HepG2 (cell line): ENCODE results near the gene JMJD8. TPM values are rescaled to one million over a fixed set of nuclear protein-coding genes. Genes with fewer than 3 reads are reported as not detected.
A peak's percentile ranks its signal among the peaks of the same experiment; 100 is the strongest.

ENCODE experiments used
- ATAC-seq: fragments of 200-7000 bp; cut with Tn5 transposase; 3 replicates; pipeline ENCODE4 v1.9.1; 2020; ENCODE audit warnings: mild to moderate bottlenecking, moderate library complexity
- BruUV-seq: library from RNA; stranded (reverse); fragments of 400-500 nt; replicated peaks from 2 replicates; lab custom pipeline; 2021; lab: Mats Ljungman, UMichigan
- CTCF ChIA-PET: fragments of 300-600 bp; formaldehyde crosslinking; extraction: SDS; loops from one replicate; lab custom pipeline; 2021; ENCODE audit warnings: low total read pairs, inconsistent platforms, low intra/inter-chr PET ratio; lab: Yijun Ruan, JAX
- POLR2A ChIA-PET: fragments of 350-600 bp; sonication (Branson Sonifier 250); formaldehyde crosslinking; loops from one replicate; lab custom pipeline; 2020; ENCODE audit warnings: antibody characterized with exemption, inconsistent platforms; lab: Yijun Ruan, JAX
- DNase-seq: peaks from one replicate; pipeline ENCODE4 v3.0.0-alpha.2; 2015; ENCODE audit warnings: low spot score
- FAIRE-seq: peaks from 3 replicates; lab custom pipeline; 2011; peaks lifted over from hg19 to GRCh38; lab: Jason Lieb, UNC
- H2AFZ ChIP-seq: one replicate; pipeline ENCODE4 v1.6.1; 2011; ENCODE audit warnings: low read length, inconsistent platforms
- H3K27ac ChIP-seq: fragments of 300-600 bp; 3 replicates; pipeline ENCODE4 v1.8.0; 2011; ENCODE audit warnings: mixed run types, mild to moderate bottlenecking, mixed read lengths, low read length, inconsistent platforms; ENCODE audit not compliant: insufficient read depth; ENCODE audit errors: extremely low read length
- H3K27me3 ChIP-seq, 2 experiments: fragments of 200-600 bp in 1 of 2; 2 replicates in 1 of 2; 3 replicates in 1 of 2; pipeline versions ENCODE4 v1.6.0 to v1.8.0; 2011; ENCODE audit warnings: low read length in 2 of 2, mild to moderate bottlenecking in 2 of 2, moderate library complexity in 2 of 2, inconsistent platforms in 1 of 2; ENCODE audit not compliant: insufficient read depth in 2 of 2, control insufficient read depth in 1 of 2
- H3K36me3 ChIP-seq, 2 experiments: fragments of 200-600 bp in 1 of 2; replicated peaks in 1 of 2; 2 replicates in 1 of 2; 3 replicates in 1 of 2; pipeline versions ENCODE4 v1.5.1 to v1.8.0; 2011; ENCODE audit warnings: low read length in 2 of 2, inconsistent platforms in 1 of 2; ENCODE audit not compliant: insufficient read depth in 2 of 2, control insufficient read depth in 1 of 2
- H3K4me1 ChIP-seq: 2 replicates; pipeline ENCODE4 v1.5.1; 2012; ENCODE audit warnings: low read length, inconsistent platforms; ENCODE audit not compliant: insufficient read depth
- H3K4me2 ChIP-seq: 2 replicates; pipeline ENCODE4 v1.6.0; 2011; ENCODE audit warnings: low read depth, low read length, inconsistent platforms
- H3K4me3 ChIP-seq, 3 experiments: fragments of 200-600 bp in 1 of 3; sonication (generic), shearing (Covaris generic) in 1 of 3; replicated peaks in 1 of 3; 2 replicates each; pipeline ENCODE4 v1.5.1; 2011 to 2016; ENCODE audit warnings: low read length in 3 of 3, inconsistent platforms in 2 of 3, low read depth in 2 of 3, mild to moderate bottlenecking in 2 of 3, control low read depth in 1 of 3, mixed read lengths in 1 of 3; ENCODE audit not compliant: insufficient read depth in 1 of 3
- H3K79me2 ChIP-seq: one replicate; pipeline ENCODE4 v1.6.1; 2011; ENCODE audit warnings: low read length, inconsistent platforms; ENCODE audit not compliant: insufficient read depth
- H3K9ac ChIP-seq: 2 replicates; pipeline ENCODE4 v1.6.0; 2011; ENCODE audit warnings: mild to moderate bottlenecking, low read depth, low read length, inconsistent platforms; ENCODE audit not compliant: insufficient read depth
- H3K9me3 ChIP-seq: 2 replicates; pipeline ENCODE4 v1.5.1; 2012; ENCODE audit warnings: mild to moderate bottlenecking, low read length
- H4K20me1 ChIP-seq: 2 replicates; pipeline ENCODE4 v1.6.0; 2011; ENCODE audit warnings: inconsistent platforms, mild to moderate bottlenecking, low read length, moderate library complexity; ENCODE audit not compliant: insufficient read depth
- AGO1 ChIP-seq: fragments of 200-400 bp; formaldehyde crosslinking; IDR thresholded peaks from 2 replicates; pipeline ENCODE4 v1.6.1; 2017; ENCODE audit warnings: mild to moderate bottlenecking, low read depth, low read length, moderate library complexity; ENCODE audit not compliant: poor library complexity, severe bottlenecking
- AGO2 ChIP-seq: fragments of 200-400 bp; formaldehyde crosslinking; optimal IDR thresholded peaks from 2 replicates; pipeline ENCODE3; 2017; ENCODE audit warnings: mild to moderate bottlenecking, low read depth, low read length, moderate library complexity
- AKAP8 ChIP-seq: sonication (generic); formaldehyde crosslinking; IDR thresholded peaks from 2 replicates; pipeline ENCODE4 v1.5.1; 2020; ENCODE audit warnings: mild to moderate bottlenecking, missing genetic modification reagents
- CTCF ChIP-seq: sonication (generic); formaldehyde crosslinking; IDR thresholded peaks from 2 replicates; pipeline ENCODE4 v1.5.0; 2020; ENCODE audit warnings: mild to moderate bottlenecking, missing genetic modification reagents, moderate library complexity
- HNF1A ChIP-seq, 2 experiments: sonication (generic) in 1 of 2; formaldehyde crosslinking in 1 of 2; IDR thresholded peaks; 2 replicates each; pipeline versions ENCODE4 v1.4.0 to v1.6.1; 2016 to 2020; ENCODE audit warnings: borderline replicate concordance in 1 of 2, low read depth in 1 of 2, mild to moderate bottlenecking in 1 of 2, missing genetic modification reagents in 1 of 2
- MAX ChIP-seq: IDR thresholded peaks from 2 replicates; pipeline ENCODE4 v1.6.1; 2012; ENCODE audit warnings: inconsistent platforms
- POLR2A ChIP-seq, 2 experiments: IDR thresholded peaks; 2 replicates each; pipeline ENCODE4 v1.6.1; 2011; ENCODE audit warnings: low read depth in 2 of 2, low read length in 2 of 2, mild to moderate bottlenecking in 1 of 2, moderate library complexity in 1 of 2; ENCODE audit not compliant: insufficient read depth in 1 of 2
- POLR2G ChIP-seq: fragments of 200-400 bp; formaldehyde crosslinking; IDR thresholded peaks from 2 replicates; pipeline ENCODE4 v1.6.1; 2018; ENCODE audit warnings: mild to moderate bottlenecking, low read depth, low read length, moderate library complexity
- RBFOX2 ChIP-seq: fragments of 200-400 bp; formaldehyde crosslinking; IDR thresholded peaks from 2 replicates; pipeline ENCODE4 v1.6.1; 2017; ENCODE audit warnings: low read depth, mild to moderate bottlenecking, low read length
- RBM22 ChIP-seq: fragments of 200-400 bp; formaldehyde crosslinking; optimal IDR thresholded peaks from 2 replicates; pipeline ENCODE3; 2017; ENCODE audit warnings: mild to moderate bottlenecking, low read length, moderate library complexity
- SRSF1 ChIP-seq: fragments of 200-400 bp; formaldehyde crosslinking; optimal IDR thresholded peaks from 2 replicates; pipeline ENCODE3; 2017; ENCODE audit warnings: mild to moderate bottlenecking, low read depth, low read length, moderate library complexity
- SUZ12 ChIP-seq: fragments of 150-350 bp; IDR thresholded peaks from 2 replicates; pipeline ENCODE4 v1.6.1; 2014; ENCODE audit warnings: low read depth, low read length
- TCF7 ChIP-seq: sonication (generic); IDR thresholded peaks from 2 replicates; pipeline ENCODE4 v1.6.1; 2016; ENCODE audit warnings: antibody characterized with exemption, low read depth
- ZNF414 ChIP-seq: sonication (generic); formaldehyde crosslinking; IDR thresholded peaks from 2 replicates; pipeline ENCODE4 v1.5.0; 2020; ENCODE audit warnings: missing genetic modification reagents
- ZNF562 ChIP-seq: sonication (generic); formaldehyde crosslinking; IDR thresholded peaks from 2 replicates; pipeline ENCODE4 v1.8.0; 2022; ENCODE audit warnings: missing genetic modification reagents, borderline replicate concordance
- ZNF761 ChIP-seq: sonication (generic); formaldehyde crosslinking; conservative IDR thresholded peaks from 2 replicates; pipeline ENCODE4 v1.4.0; 2020; ENCODE audit warnings: mild to moderate bottlenecking, missing genetic modification reagents
- WGBS: methylation state at CpG from one replicate; pipeline ENCODE4 v1.1.6; 2017; ENCODE audit warnings: low lambda C conversion rate; 5-methylcytosine and 5-hydroxymethylcytosine counted together
- in situ Hi-C: cut with HindIII; loops from 2 replicates; pipeline ENCODE4 v1.10.0; 2017; ENCODE audit warnings: low pct_unique_long_range_greater_than_20kb; ENCODE audit not compliant: extremely low pct_ligation_motif_present
- intact Hi-C: fragments of 100-400 bp; cut with micrococcal nuclease; formaldehyde crosslinking; loops from one replicate; pipeline ENCODE4 v1.10.0; 2022; ENCODE audit not compliant: unreplicated experiment
- polyA plus RNA-seq, 8 experiments: library from polyadenylated mRNA; depleted of rRNA in 3 of 8; stranded (reverse) in 7 of 8; unstranded in 1 of 8; fragments of >200 nt; fragmentation: Illumina TruSeq in 4 of 8; extraction: Trizol in 4 of 8; gene quantifications; 2 replicates each; pipeline versions ENCODE4 v1.2.1 to v1.2.3, GENCODE V29; 2011 to 2016; ENCODE audit warnings: low read depth in 4 of 8, missing spikeins in 1 of 8, mixed read lengths in 1 of 8; ENCODE audit not compliant: insufficient read depth in 1 of 8
- total RNA-seq, 5 experiments: library from RNA; depleted of rRNA; stranded (reverse); fragments of >200 nt; fragmentation: Illumina TruSeq; extraction: Trizol; gene quantifications; 2 replicates each; pipeline ENCODE4 v1.2.3, GENCODE V29; 2016; ENCODE audit warnings: low read depth in 1 of 5

The JMJD8 gene
- total and polyA plus RNA-seq, 2 of the 13 experiments (the other 11 are each of a cell fraction or from before 2014, with no cell fraction given), result 2.6 to 11.8 TPM

- no TSS peak for BruUV-seq
- TF ChIP-seq AKAP8 (peak; percentile 7; the same call in 1 of the 2 replicates), AGO1 (peak; percentile 94), POLR2G (peak; percentile 52; the same call in 1 of the 2 replicates), MAX (0 out of 2 replicates have a peak, but pooled peaks have one; percentile 6), AGO2 (peak; percentile 16), ZNF414 (CRISPR knock-in tag) (no peak), RBM22 (peak; percentile 80), TCF7 (no peak), ZNF562 (no peak), SRSF1 (peak; percentile 46), POLR2A (IDR thresholded peaks at IDR 0.05; ENCODE audit: insufficient read depth in 1 of 2, low read depth in 2 of 2, low read length in 2 of 2) (peak in 1 of 2 experiments; percentile 65; a peak in 2 of 4 replicates), ZNF761 (CRISPR knock-in tag) (0 out of 2 replicates have a peak, but pooled peaks have one; percentile 3), RBFOX2 (peak; percentile 82), HNF1A (IDR thresholded peaks at IDR 0.05; ENCODE audit: low read depth) (no peak), HNF1A (CRISPR knock-in tag; IDR thresholded peaks at IDR 0.05; ENCODE audit: borderline replicate concordance) (0 out of 2 replicates have a peak, but pooled peaks have one; percentile 4), SUZ12 (no peak), CTCF (CRISPR knock-in tag) (no peak)
- ChIA-PET CTCF (no interaction called here), POLR2A (interaction anchor here (0.8 to 2.4 kb wide), 7 partner anchors 9 to 42 kb away, joined by 3 to 15 read pairs (median 7); partner anchors contain the start of genes METTL26, RHOT2 and STUB1)
- Histone ChIP-seq H3K9me3 (no peaks in the 10 kb centered on the region), H3K4me1 (peaks cover 76% of the 10 kb centered on the region), H3K79me2 (peaks cover 31% of the 10 kb centered on the region), H3K4me2 (peak overlapping the region; percentile 83), H3K4me3 (peak overlapping the region in 1 of 3 experiments; percentile 79; a peak in 2 of 6 replicates), H3K27me3 (no peaks in the 10 kb centered on the region), H4K20me1 (peaks cover 4% of the 10 kb centered on the region; the same call in 1 of the 2 replicates), H3K27ac (peak overlapping the region; percentile 93), H3K36me3 (no peaks in the 10 kb centered on the region), H3K9ac (peak overlapping the region; percentile 91; the same call in 1 of the 2 replicates), H2AFZ (no peak overlapping the region)
- FAIRE-seq, result no peak
- intact Hi-C loops (loop anchor here (10.0 kb wide), 1 partner anchor 63 kb away; no protein-coding TSS in a partner anchor), in situ Hi-C loops (no loop called here)
- WGBS, result 85% methylated on average over 5 of the region's 25 CpGs
- ATAC-seq, result no peak
- DNase-seq, result no peak
Observed at GRCh38 chr16:647173-647902, 36.8 kb downstream of the JMJD8 start.
